HepG2 (cell line): Measurements from ENCODE around the gene GRAMD2A. TPM values are rescaled to one million over a fixed set of nuclear protein-coding genes. Genes with fewer than 3 reads are reported as not detected.

ENCODE experiments used
- BRCA1 ChIP-seq: sonication (generic); formaldehyde crosslinking; IDR thresholded peaks from 2 replicates; pipeline ENCODE4 v1.4.0; 2020; ENCODE audit warnings: missing genetic modification reagents
- CBFB ChIP-seq: sonication (generic); formaldehyde crosslinking; IDR thresholded peaks from 2 replicates; pipeline ENCODE4 v1.4.0; 2020; ENCODE audit warnings: missing genetic modification reagents
- CCDC6 ChIP-seq: sonication (generic); formaldehyde crosslinking; IDR thresholded peaks from 2 replicates; pipeline ENCODE4 v1.8.1; 2022; ENCODE audit warnings: mild to moderate bottlenecking, missing genetic modification reagents, moderate library complexity
- CEBPG ChIP-seq: IDR thresholded peaks from 2 replicates; pipeline ENCODE4 v1.6.1; 2016
- ETV5 ChIP-seq: IDR thresholded peaks from 2 replicates; pipeline ENCODE4 v1.6.1; 2018; ENCODE audit warnings: missing biosample characterization, missing genetic modification reagents, inconsistent platforms, borderline replicate concordance
- FOXA1 ChIP-seq, 2 experiments: fragments of 450-650 bp in 1 of 2; sonication (generic) in 1 of 2; formaldehyde crosslinking in 1 of 2; IDR thresholded peaks; 2 replicates each; pipeline versions ENCODE4 v1.4.0 to v1.6.1; 2016 to 2020; ENCODE audit warnings: missing genetic modification reagents in 1 of 2
- HDAC2 ChIP-seq: sonication (generic); formaldehyde crosslinking; IDR thresholded peaks from 2 replicates; pipeline ENCODE4 v1.4.0; 2020; ENCODE audit warnings: missing genetic modification reagents
- HOXA5 ChIP-seq: sonication (generic); formaldehyde crosslinking; IDR thresholded peaks from 2 replicates; pipeline ENCODE4 v1.4.0; 2020; ENCODE audit warnings: missing genetic modification reagents
- KDM1A ChIP-seq: IDR thresholded peaks from 2 replicates; pipeline ENCODE4 v1.6.1; 2016; ENCODE audit warnings: missing compliant biosample characterization
- KDM5A ChIP-seq: fragments of 200-600 bp; sonication (generic); IDR thresholded peaks from 2 replicates; pipeline ENCODE4 v1.7.0; 2018; ENCODE audit warnings: antibody characterized with exemption, mild to moderate bottlenecking, low read length, borderline replicate concordance
- MAFF ChIP-seq: IDR thresholded peaks from 2 replicates; pipeline ENCODE4 v1.6.1; 2011; ENCODE audit warnings: low read depth, low read length, improper control_type of control experiment
- MEF2D ChIP-seq: sonication (generic); formaldehyde crosslinking; IDR thresholded peaks from 2 replicates; pipeline ENCODE4 v1.5.1; 2020; ENCODE audit warnings: mild to moderate bottlenecking, missing genetic modification reagents
- PRPF4 ChIP-seq: fragments of 200-400 bp; formaldehyde crosslinking; IDR thresholded peaks from 2 replicates; pipeline ENCODE4 v1.6.1; 2016; ENCODE audit warnings: low read length, low read depth; ENCODE audit not compliant: poor library complexity, severe bottlenecking
- RFX5 ChIP-seq: IDR thresholded peaks from 2 replicates; pipeline ENCODE4 v1.6.1; 2011; ENCODE audit warnings: low read depth, low read length, improper control_type of control experiment
- SOX13 ChIP-seq, 3 experiments: fragments of 450-650 bp in 1 of 3; sonication (generic) in 1 of 3; formaldehyde crosslinking in 1 of 3; IDR thresholded peaks in 2 of 3; conservative IDR thresholded peaks in 1 of 3; 2 replicates each; pipeline versions ENCODE4 v1.5.0 to v1.6.1; 2016 to 2020; ENCODE audit warnings: antibody characterized with exemption in 1 of 3, mild to moderate bottlenecking in 1 of 3, missing compliant biosample characterization in 1 of 3, missing genetic modification reagents in 1 of 3, moderate library complexity in 1 of 3
- SRSF9 ChIP-seq: fragments of 200-400 bp; formaldehyde crosslinking; IDR thresholded peaks from 2 replicates; pipeline ENCODE4 v1.6.1; 2018; ENCODE audit warnings: borderline replicate concordance, mild to moderate bottlenecking, low read depth, low read length; ENCODE audit not compliant: insufficient read depth, poor library complexity, severe bottlenecking
- TCF7 ChIP-seq: sonication (generic); IDR thresholded peaks from 2 replicates; pipeline ENCODE4 v1.6.1; 2016; ENCODE audit warnings: antibody characterized with exemption, low read depth
- ZFP36L1 ChIP-seq: sonication (generic); formaldehyde crosslinking; IDR thresholded peaks from 2 replicates; pipeline ENCODE4 v1.8.0; 2022; ENCODE audit warnings: mild to moderate bottlenecking, missing genetic modification reagents, moderate library complexity
- ZNF224 ChIP-seq: sonication (generic); formaldehyde crosslinking; IDR thresholded peaks from 2 replicates; pipeline ENCODE4 v1.5.0; 2020; ENCODE audit warnings: mild to moderate bottlenecking, missing genetic modification reagents
- ZNF264 ChIP-seq: sonication (generic); formaldehyde crosslinking; IDR thresholded peaks from 2 replicates; pipeline ENCODE4 v1.4.0; 2020; ENCODE audit warnings: missing genetic modification reagents
- polyA plus RNA-seq, 8 experiments: library from polyadenylated mRNA; depleted of rRNA in 3 of 8; stranded (reverse) in 7 of 8; unstranded in 1 of 8; fragments of >200 nt; fragmentation: Illumina TruSeq in 4 of 8; extraction: Trizol in 4 of 8; gene quantifications; 2 replicates each; pipeline versions ENCODE4 v1.2.1 to v1.2.3, GENCODE V29; 2011 to 2016; ENCODE audit warnings: low read depth in 4 of 8, missing spikeins in 1 of 8, mixed read lengths in 1 of 8; ENCODE audit not compliant: insufficient read depth in 1 of 8
- total RNA-seq, 5 experiments: library from RNA; depleted of rRNA; stranded (reverse); fragments of >200 nt; fragmentation: Illumina TruSeq; extraction: Trizol; gene quantifications; 2 replicates each; pipeline ENCODE4 v1.2.3, GENCODE V29; 2016; ENCODE audit warnings: low read depth in 1 of 5
- TF ChIP-seq, protein P1 (sequence below): sonication (generic); formaldehyde crosslinking; IDR thresholded peaks from 2 replicates; pipeline ENCODE4 v1.8.0; 2022; ENCODE audit warnings: mild to moderate bottlenecking, missing genetic modification reagents
- TF ChIP-seq, protein P2 (sequence below): fragments of 450-650 bp; IDR thresholded peaks from 2 replicates; pipeline ENCODE4 v1.6.1; 2017
- TF ChIP-seq, protein P3 (sequence below): sonication (generic); formaldehyde crosslinking; IDR thresholded peaks from 2 replicates; pipeline ENCODE4 v1.8.1; 2023; ENCODE audit warnings: mild to moderate bottlenecking, missing genetic modification reagents, borderline replicate concordance
- TF ChIP-seq, protein P4 (sequence below): IDR thresholded peaks from 2 replicates; pipeline ENCODE4 v1.6.1; 2016; ENCODE audit warnings: missing genetic modification reagents, missing compliant biosample characterization

The GRAMD2A gene
- total and polyA plus RNA-seq, 2 of the 13 experiments (the other 11 are each of a cell fraction or from before 2014, with no cell fraction given): 0.04 TPM; not detected in 1

DNA sequence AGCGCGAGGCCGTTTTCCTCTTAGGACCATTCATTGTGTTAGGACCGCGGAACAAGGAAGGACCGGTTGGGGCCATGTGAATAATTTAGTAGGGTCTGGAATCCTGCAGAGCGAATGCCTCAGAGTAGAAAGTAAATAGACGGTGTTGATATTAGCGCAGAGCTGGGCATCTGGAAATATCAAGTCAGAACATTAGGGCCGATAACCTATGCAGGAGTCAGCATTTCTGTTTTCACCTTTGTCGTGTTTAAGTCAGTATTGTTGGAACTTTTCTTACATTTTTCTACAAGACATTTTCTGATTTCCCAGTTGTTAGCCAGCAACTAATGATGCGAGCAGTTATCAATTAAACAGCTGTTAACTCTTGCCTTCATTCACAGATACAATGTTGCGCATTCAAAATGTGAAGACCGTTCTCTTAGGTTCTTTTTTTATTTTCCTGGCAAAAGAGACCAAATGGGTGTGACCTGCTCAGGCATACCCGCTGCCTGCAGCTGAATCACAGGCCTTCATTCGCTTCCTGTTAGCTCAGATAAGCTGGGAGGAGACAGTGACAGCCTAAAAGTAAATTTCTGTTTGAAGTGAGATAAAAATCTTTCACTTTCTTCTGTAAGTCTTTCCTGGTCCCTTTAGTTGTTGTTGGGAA is 34.4 kb upstream of the GRAMD2A start (continued):
- TF ChIP-seq, protein P1, sequence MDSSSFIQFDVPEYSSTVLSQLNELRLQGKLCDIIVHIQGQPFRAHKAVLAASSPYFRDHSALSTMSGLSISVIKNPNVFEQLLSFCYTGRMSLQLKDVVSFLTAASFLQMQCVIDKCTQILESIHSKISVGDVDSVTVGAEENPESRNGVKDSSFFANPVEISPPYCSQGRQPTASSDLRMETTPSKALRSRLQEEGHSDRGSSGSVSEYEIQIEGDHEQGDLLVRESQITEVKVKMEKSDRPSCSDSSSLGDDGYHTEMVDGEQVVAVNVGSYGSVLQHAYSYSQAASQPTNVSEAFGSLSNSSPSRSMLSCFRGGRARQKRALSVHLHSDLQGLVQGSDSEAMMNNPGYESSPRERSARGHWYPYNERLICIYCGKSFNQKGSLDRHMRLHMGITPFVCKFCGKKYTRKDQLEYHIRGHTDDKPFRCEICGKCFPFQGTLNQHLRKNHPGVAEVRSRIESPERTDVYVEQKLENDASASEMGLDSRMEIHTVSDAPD (CRISPR knock-in tag): 0 out of 2 replicates have a peak, but pooled peaks have one; percentile 25
- TF ChIP-seq BRCA1 (CRISPR knock-in tag) (0 out of 2 replicates have a peak, but pooled peaks have one; percentile 16), CEBPG (CRISPR knock-in tag) (0 out of 2 replicates have a peak, but pooled peaks have one; percentile 3), ZNF264 (CRISPR knock-in tag) (no peak), SOX13 (IDR thresholded peaks at IDR 0.05) (no peak), SOX13 (CRISPR knock-in tag; conservative IDR thresholded peaks at IDR 0.05 in 1 of 2, IDR thresholded peaks at IDR 0.05 in 1 of 2) (peak in 1 of 2 experiments; percentile 14; a peak in 1 of 4 replicates), CBFB (CRISPR knock-in tag) (no peak), HOXA5 (no peak), MEF2D (CRISPR knock-in tag) (no peak), SRSF9 (no peak), KDM1A (CRISPR knock-in tag) (no peak), PRPF4 (no peak), MAFF (peak; percentile 34; the same call in 1 of the 2 replicates), KDM5A (no peak), ZFP36L1 (CRISPR knock-in tag) (0 out of 2 replicates have a peak, but pooled peaks have one; percentile 6), CCDC6 (CRISPR knock-in tag) (no peak), TCF7 (peak; percentile 37; the same call in 1 of the 2 replicates), ETV5 (CRISPR knock-in tag) (peak; percentile 78; the same call in 1 of the 2 replicates), ZNF224 (CRISPR knock-in tag) (no peak), FOXA1 (IDR thresholded peaks at IDR 0.05) (no peak), FOXA1 (CRISPR knock-in tag; IDR thresholded peaks at IDR 0.05) (peak; percentile 60), HDAC2 (CRISPR knock-in tag) (peak; percentile 32; the same call in 1 of the 2 replicates), RFX5 (peak; percentile 63; the same call in 1 of the 2 replicates)
- TF ChIP-seq, protein P2, sequence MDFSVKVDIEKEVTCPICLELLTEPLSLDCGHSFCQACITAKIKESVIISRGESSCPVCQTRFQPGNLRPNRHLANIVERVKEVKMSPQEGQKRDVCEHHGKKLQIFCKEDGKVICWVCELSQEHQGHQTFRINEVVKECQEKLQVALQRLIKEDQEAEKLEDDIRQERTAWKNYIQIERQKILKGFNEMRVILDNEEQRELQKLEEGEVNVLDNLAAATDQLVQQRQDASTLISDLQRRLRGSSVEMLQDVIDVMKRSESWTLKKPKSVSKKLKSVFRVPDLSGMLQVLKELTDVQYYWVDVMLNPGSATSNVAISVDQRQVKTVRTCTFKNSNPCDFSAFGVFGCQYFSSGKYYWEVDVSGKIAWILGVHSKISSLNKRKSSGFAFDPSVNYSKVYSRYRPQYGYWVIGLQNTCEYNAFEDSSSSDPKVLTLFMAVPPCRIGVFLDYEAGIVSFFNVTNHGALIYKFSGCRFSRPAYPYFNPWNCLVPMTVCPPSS: no peak
- TF ChIP-seq, protein P3, sequence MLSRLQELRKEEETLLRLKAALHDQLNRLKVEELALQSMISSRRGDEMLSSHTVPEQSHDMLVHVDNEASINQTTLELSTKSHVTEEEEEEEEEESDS: no peak
- TF ChIP-seq, protein P4, sequence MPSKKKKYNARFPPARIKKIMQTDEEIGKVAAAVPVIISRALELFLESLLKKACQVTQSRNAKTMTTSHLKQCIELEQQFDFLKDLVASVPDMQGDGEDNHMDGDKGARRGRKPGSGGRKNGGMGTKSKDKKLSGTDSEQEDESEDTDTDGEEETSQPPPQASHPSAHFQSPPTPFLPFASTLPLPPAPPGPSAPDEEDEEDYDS (CRISPR knock-in tag): peak; percentile 24; the same call in 1 of the 2 replicates
